IMR-90 (cell line): Measurements from ENCODE around the gene RNASEH2B. TPM values are rescaled to one million over a fixed set of nuclear protein-coding genes. Genes with fewer than 3 reads are reported as not detected.
A peak's percentile ranks its signal among the peaks of the same experiment; 100 is the strongest.

Source experiments
- ATAC-seq: fragments of 200-7000 bp; cut with Tn5 transposase; 2 replicates; pipeline ENCODE4 v1.9.1; 2020; ENCODE audit warnings: low read depth, mild to moderate bottlenecking, moderate library complexity
- BruUV-seq: library from RNA; stranded (reverse); fragments of 400-500 nt; replicated peaks from 2 replicates; lab custom pipeline; 2021; lab: Mats Ljungman, UMichigan
- CTCF ChIA-PET: fragments of 300-600 bp; formaldehyde crosslinking; extraction: SDS; loops from one replicate; lab custom pipeline; 2021; ENCODE audit warnings: antibody characterized with exemption; lab: Yijun Ruan, JAX
- POLR2A ChIA-PET: fragments of 300-600 bp; sonication (Branson Sonifier 250); formaldehyde crosslinking; loops from one replicate; lab custom pipeline; 2022; ENCODE audit warnings: antibody characterized with exemption; ENCODE audit not compliant: unreplicated experiment; lab: Charles Lee
- DNase-seq: peaks from one replicate; pipeline ENCODE4 v3.0.0; 2013
- H2AFZ ChIP-seq: replicated peaks from 2 replicates; pipeline ENCODE3; 2013; ENCODE audit warnings: low read length, mild to moderate bottlenecking; ENCODE audit not compliant: poor library complexity
- H2AK5ac ChIP-seq: 2 replicates; pipeline ENCODE4 v1.6.1; 2013; ENCODE audit warnings: low read depth, low read length, inconsistent platforms
- H2AK9ac ChIP-seq: replicated peaks from 2 replicates; pipeline ENCODE3; 2013; ENCODE audit warnings: mild to moderate bottlenecking, low read depth, low read length, moderate library complexity; ENCODE audit not compliant: poor library complexity
- H2BK120ac ChIP-seq: 2 replicates; pipeline ENCODE4 v1.6.1; 2013; ENCODE audit warnings: low read depth, low read length, inconsistent platforms
- H2BK15ac ChIP-seq: 3 replicates; pipeline ENCODE4 v1.6.1; 2013; ENCODE audit warnings: low read depth, low read length, inconsistent platforms
- H2BK20ac ChIP-seq: 2 replicates; pipeline ENCODE4 v1.6.1; 2013; ENCODE audit warnings: low read depth, mild to moderate bottlenecking, inconsistent platforms, low read length, moderate library complexity
- H2BK5ac ChIP-seq: 2 replicates; pipeline ENCODE4 v1.6.1; 2013; ENCODE audit warnings: mild to moderate bottlenecking, low read depth, low read length, inconsistent platforms; ENCODE audit not compliant: poor library complexity, severe bottlenecking
- H3K14ac ChIP-seq: replicated peaks from 2 replicates; pipeline ENCODE4 v1.6.1; 2013; ENCODE audit warnings: low read depth, low read length, inconsistent platforms
- H3K18ac ChIP-seq: 2 replicates; pipeline ENCODE4 v1.6.1; 2013; ENCODE audit warnings: low read depth, low read length, control low read depth
- H3K23ac ChIP-seq: 2 replicates; pipeline ENCODE4 v1.6.1; 2013; ENCODE audit warnings: low read depth, low read length, inconsistent platforms
- H3K27ac ChIP-seq: 2 replicates; pipeline ENCODE4 v1.5.1; 2013; ENCODE audit warnings: mild to moderate bottlenecking, control low read depth, low read length; ENCODE audit not compliant: insufficient read depth
- H3K27me3 ChIP-seq: 2 replicates; pipeline ENCODE4 v1.6.1; 2013; ENCODE audit warnings: low read length; ENCODE audit not compliant: control insufficient read depth, insufficient read depth
- H3K36me3 ChIP-seq: 2 replicates; pipeline ENCODE4 v1.6.1; 2013; ENCODE audit warnings: low read length, mixed read lengths; ENCODE audit not compliant: control insufficient read depth, insufficient read depth
- H3K4ac ChIP-seq: 2 replicates; pipeline ENCODE4 v1.6.1; 2013; ENCODE audit warnings: low read depth, low read length, inconsistent platforms
- H3K4me1 ChIP-seq: 2 replicates; pipeline ENCODE4 v1.6.1; 2013; ENCODE audit warnings: low read length, mixed read lengths; ENCODE audit not compliant: control insufficient read depth, insufficient read depth
- H3K4me2 ChIP-seq: 2 replicates; pipeline ENCODE4 v1.6.1; 2013; ENCODE audit warnings: low read depth, mild to moderate bottlenecking, control low read depth, low read length, moderate library complexity
- H3K4me3 ChIP-seq: 2 replicates; pipeline ENCODE4 v1.5.1; 2013; ENCODE audit warnings: low read depth, mild to moderate bottlenecking, control low read depth, low read length, moderate library complexity; ENCODE audit not compliant: insufficient read depth
- H3K56ac ChIP-seq: 2 replicates; pipeline ENCODE4 v1.6.1; 2013; ENCODE audit warnings: low read length, inconsistent platforms; ENCODE audit not compliant: insufficient read depth; ENCODE audit errors: extremely low read depth
- H3K79me1 ChIP-seq, 2 experiments: 2 replicates each; pipeline ENCODE4 v1.6.1; 2013; ENCODE audit warnings: low read length in 2 of 2, inconsistent platforms in 1 of 2, low read depth in 1 of 2
- H3K9ac ChIP-seq: 2 replicates; pipeline ENCODE4 v1.6.1; 2013; ENCODE audit warnings: low read depth, low read length, control low read depth
- H3K9me1 ChIP-seq: 2 replicates; pipeline ENCODE4 v1.6.1; 2013; ENCODE audit warnings: low read length, inconsistent platforms; ENCODE audit not compliant: insufficient read depth
- H3K9me3 ChIP-seq: 2 replicates; pipeline ENCODE4 v1.6.1; 2013; ENCODE audit warnings: low read length; ENCODE audit not compliant: control insufficient read depth, insufficient read depth
- H4K20me1 ChIP-seq: 2 replicates; pipeline ENCODE4 v1.6.1; 2013; ENCODE audit warnings: low read length, inconsistent platforms; ENCODE audit not compliant: insufficient read depth
- H4K5ac ChIP-seq: 2 replicates; pipeline ENCODE4 v1.6.1; 2013; ENCODE audit warnings: mild to moderate bottlenecking, low read depth, low read length, control low read depth
- H4K8ac ChIP-seq, 2 experiments: 2 replicates each; pipeline ENCODE4 v1.6.1; 2013; ENCODE audit warnings: low read depth in 2 of 2, low read length in 2 of 2, control low read depth in 1 of 2, inconsistent platforms in 1 of 2
- H4K91ac ChIP-seq: 2 replicates; pipeline ENCODE4 v1.6.1; 2013; ENCODE audit warnings: low read depth, low read length, inconsistent platforms; ENCODE audit not compliant: insufficient read depth
- BHLHE40 ChIP-seq: fragments of 150-350 bp; IDR thresholded peaks from 2 replicates; pipeline ENCODE4 v1.6.1; 2016; ENCODE audit warnings: mild to moderate bottlenecking, low read depth, low read length
- CTCF ChIP-seq: conservative IDR thresholded peaks from 2 replicates; pipeline ENCODE4 v1.5.1; 2012; ENCODE audit warnings: mild to moderate bottlenecking, low read depth, low read length, improper control_type of control experiment
- RFX5 ChIP-seq: IDR thresholded peaks from 2 replicates; pipeline ENCODE4 v1.8.0; 2012; ENCODE audit warnings: low read depth, mild to moderate bottlenecking, low read length, moderate library complexity
- WGBS, 2 experiments: methylation state at CpG; one replicate each; pipeline versions ENCODE4 v1.1.5 to v1.1.7; 2013; ENCODE audit warnings: missing lambda C conversion rate in 2 of 2; ENCODE audit not compliant: insufficient read length in 1 of 2; ENCODE audit errors: extremely low coverage in 2 of 2; 5-methylcytosine and 5-hydroxymethylcytosine counted together
- dilution Hi-C: fragments of 300-500 bp; cut with HindIII; formaldehyde crosslinking; loops from one replicate; pipeline ENCODE4 v1.14.3; 2018; ENCODE audit warnings: low sequenced_read_pairs; ENCODE audit not compliant: unreplicated experiment
- in situ Hi-C: fragments of 300-500 bp; cut with MboI; formaldehyde crosslinking; loops from 3 replicates; pipeline ENCODE4 v1.14.3; 2019; ENCODE audit warnings: low sequenced_read_pairs, inconsistent platforms, mixed read lengths
- intact Hi-C: fragments of 100-400 bp; cut with micrococcal nuclease; formaldehyde crosslinking; loops from 2 replicates; pipeline ENCODE4 v1.10.0; 2022
- polyA plus RNA-seq, 3 experiments: library from polyadenylated mRNA; depleted of rRNA; stranded (reverse); fragments of >200 nt; gene quantifications; 2 replicates each; pipeline ENCODE4 v1.2.3, GENCODE V29; 2012; ENCODE audit warnings: low replicate concordance in 1 of 3
- total RNA-seq: library from RNA; depleted of rRNA; stranded (reverse); fragments of >200 nt; gene quantifications from 2 replicates; pipeline ENCODE4 v1.2.3, GENCODE V29; 2012

RNASEH2B gene
- total and polyA plus RNA-seq, 2 of the 4 experiments (the other 2 are of a cell fraction) = 11.2 to 14.2 TPM

GRCh38 chr13:50989476-50989875, 79.9 kb downstream of the RNASEH2B start:
- dilution Hi-C loops = no loop called here
- Histone ChIP-seq H2BK5ac (no peak overlapping the region), H4K20me1 (no peaks in the 10 kb centered on the region), H3K4me2 (no peak overlapping the region), H3K14ac (no peak overlapping the region), H3K23ac (no peak overlapping the region), H3K79me1 (no peaks in the 10 kb centered on the region), H2BK15ac (no peak overlapping the region), H2AK9ac (no peak overlapping the region), H3K9ac (no peak overlapping the region), H2AFZ (no peak overlapping the region), H4K5ac (no peak overlapping the region), H3K36me3 (no peaks in the 10 kb centered on the region), H3K27me3 (peaks cover 6% of the 10 kb centered on the region), H4K8ac (no peak overlapping the region), H3K18ac (no peak overlapping the region), H3K9me3 (no peaks in the 10 kb centered on the region), H2BK120ac (no peak overlapping the region), H3K4me3 (no peak overlapping the region), H3K4me1 (peaks cover 4% of the 10 kb centered on the region; the same call in 1 of the 2 replicates), H3K56ac (no peak overlapping the region), H2BK20ac (no peak overlapping the region), H3K27ac (no peak overlapping the region), H3K4ac (no peak overlapping the region), H2AK5ac (no peak overlapping the region), H4K91ac (no peak overlapping the region), H3K9me1 (no peaks in the 10 kb centered on the region)
- in situ Hi-C loops = no loop called here
- intact Hi-C loops = no loop called here
- BruUV-seq = no TSS peak
- WGBS, 2 experiments = 20% methylated on average over 1 of the region's 6 CpGs; no CpG with 5 or more reads in 1 of the 2 experiments
- ATAC-seq (peak; percentile 35; the same call in 1 of the 2 replicates), DNase-seq (no peak)
- ChIA-PET POLR2A (no interaction called here), CTCF (no interaction called here)
- TF ChIP-seq BHLHE40 = no peak
- no peak for TF ChIP-seq RFX5
- 0 out of 2 replicates have a peak, but pooled peaks have one; percentile 5 for TF ChIP-seq CTCF
